HG03045 (cell line): ENCODE data around the gene CAPN13.

Experiments
- ATAC-seq: cut with Tn5 transposase; IDR thresholded peaks from one replicate; pipeline ENCODE4 v1.9.1; 2021; ENCODE audit warnings: mild to moderate bottlenecking, moderate library complexity; ENCODE audit not compliant: unreplicated experiment

Gene CAPN13

DNA sequence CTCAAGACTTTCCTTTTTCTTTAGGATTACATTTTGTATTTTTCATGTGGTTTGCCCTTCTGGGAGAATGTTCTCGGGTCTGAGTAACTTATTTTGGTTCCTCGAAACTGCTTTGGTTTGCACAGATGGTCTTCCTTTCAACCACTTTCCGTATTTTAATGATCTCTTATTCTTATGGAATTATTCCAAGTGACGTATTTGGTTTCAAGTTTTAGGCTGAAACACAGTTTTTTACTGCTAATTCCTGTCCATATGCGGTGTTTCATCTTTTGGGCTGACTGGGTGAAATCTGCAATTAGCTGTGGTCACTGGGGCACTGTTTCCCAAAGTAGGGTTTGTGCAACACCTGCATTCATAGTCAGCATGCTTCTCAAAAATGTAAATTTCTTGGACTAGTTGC is 122.7 kb downstream of the CAPN13 start:
- no peak for ATAC-seq

DNA sequence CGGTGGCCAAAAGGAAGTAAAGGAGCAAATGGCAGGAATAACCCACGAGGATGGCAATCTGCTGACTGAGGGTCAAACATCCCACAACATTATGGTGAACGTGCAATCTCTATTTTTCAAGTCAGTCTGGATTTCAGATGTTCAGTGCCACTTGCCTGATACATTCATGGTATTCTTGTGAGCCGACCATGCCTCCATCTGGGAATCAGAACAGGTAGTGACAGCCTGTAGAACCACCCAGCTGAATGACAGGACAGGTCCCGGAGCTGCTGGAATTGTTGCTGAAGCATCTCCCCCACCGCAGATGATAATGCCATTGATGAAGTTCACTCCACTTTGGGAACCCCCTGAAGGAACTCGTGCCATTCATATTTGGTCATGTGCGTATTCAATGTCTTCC is 123.2 kb downstream of the CAPN13 start:
- no peak for ATAC-seq

DNA sequence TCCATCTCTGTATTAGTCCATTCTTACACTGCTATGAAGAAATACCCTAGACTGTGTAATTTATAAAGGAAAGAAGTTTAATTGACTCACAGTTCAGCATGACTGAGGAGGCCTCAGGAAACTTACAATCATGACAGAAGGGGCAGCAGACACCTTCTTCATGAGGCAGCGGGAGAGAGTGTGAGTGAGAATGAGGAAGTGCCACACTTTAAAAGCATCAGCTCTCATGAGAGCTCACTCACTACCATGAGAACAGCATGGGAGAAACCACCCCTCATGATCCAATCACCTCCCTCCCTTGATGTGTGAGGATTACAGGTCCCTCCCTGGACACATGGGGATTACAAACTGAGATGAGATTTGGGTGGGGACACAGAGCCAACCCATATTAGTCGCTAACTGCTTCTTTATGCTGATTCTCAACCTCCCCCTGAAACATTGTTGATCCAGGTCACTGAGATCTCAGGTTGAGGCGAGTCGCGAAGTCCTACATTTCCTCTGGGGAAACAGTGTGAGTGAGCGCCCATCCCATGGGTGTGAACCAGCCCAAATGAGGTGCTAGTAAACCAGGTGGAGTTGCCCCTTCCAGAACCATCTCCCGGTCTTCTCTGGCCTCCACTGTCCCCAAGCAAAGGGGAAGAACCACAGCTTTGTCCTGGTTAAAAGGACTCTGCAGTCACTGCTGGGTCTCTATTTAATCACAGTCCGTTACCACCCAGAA is 123.8 kb downstream of the CAPN13 start:
- ATAC-seq: no peak

DNA sequence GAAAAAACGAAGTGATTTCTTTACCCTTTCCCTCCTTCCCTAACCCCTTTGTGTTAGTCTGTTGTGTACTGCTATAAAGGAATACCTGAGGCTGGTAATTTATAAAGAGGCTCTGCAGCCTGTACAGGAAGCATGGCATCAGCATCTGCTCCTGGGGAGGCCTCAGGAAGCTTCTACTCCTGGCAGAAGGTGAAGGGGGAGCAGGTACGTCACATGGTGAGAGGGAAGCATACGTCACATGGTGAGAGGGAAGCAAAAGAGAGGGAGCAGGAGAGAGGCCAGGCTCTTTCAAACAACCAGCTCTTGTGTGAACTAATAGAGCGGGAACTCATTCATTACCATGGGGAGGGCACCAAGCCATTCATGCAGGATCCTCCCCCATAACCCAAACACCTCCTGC is 126.2 kb downstream of the CAPN13 start:
- no peak for ATAC-seq

DNA sequence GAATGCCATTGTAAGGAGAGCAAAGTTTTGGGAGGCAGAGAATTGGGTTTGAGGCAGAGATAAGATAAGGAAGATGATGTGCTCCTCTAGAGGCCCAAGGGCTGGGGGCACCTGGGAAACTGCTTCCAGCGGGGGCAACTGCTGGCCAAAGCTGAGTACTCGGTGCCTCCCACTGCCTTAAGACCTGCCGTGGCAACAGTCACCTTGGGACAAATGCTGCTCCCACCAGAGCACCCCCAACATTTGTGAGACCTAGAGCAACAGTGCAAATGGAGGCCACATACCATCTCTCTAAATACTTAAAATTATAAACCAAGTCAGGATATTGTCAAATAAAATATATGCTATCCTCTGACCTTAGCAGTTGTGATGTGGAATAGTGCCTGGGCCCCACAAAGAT is 127.1 kb downstream of the CAPN13 start:
- ATAC-seq: no peak

DNA sequence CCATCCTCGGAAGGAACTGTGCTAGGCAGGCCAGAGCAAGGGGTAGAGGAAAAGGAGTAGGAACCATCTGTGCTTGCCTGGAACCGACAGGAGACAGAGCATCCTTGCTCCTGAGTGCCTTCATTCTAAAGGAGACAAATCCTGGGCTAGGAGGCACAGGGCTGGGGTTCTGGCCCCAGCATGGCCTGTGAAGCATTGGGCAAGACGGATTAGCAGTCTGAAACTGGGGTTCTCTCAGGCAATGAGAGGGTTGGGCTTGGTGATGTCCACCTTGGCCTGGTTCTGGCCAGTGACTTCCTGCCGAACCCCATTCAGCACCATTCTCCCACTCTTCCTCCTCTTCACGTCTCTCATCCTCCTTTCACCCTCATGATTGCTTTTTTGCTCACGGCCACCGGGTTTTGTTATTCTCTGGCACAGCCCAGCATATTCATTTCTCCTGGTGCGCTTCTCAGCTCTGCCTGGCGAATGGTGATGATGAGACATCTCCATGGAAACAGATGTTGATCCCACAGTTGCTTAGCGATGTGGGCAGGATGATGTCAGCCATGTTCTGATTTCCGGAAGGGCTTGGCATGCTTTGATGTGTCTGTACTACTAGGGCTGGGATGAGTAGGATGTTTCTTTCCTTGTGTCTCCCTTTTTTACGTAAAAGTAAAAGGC is 127.7 kb downstream of the CAPN13 start:
- no peak for ATAC-seq

DNA sequence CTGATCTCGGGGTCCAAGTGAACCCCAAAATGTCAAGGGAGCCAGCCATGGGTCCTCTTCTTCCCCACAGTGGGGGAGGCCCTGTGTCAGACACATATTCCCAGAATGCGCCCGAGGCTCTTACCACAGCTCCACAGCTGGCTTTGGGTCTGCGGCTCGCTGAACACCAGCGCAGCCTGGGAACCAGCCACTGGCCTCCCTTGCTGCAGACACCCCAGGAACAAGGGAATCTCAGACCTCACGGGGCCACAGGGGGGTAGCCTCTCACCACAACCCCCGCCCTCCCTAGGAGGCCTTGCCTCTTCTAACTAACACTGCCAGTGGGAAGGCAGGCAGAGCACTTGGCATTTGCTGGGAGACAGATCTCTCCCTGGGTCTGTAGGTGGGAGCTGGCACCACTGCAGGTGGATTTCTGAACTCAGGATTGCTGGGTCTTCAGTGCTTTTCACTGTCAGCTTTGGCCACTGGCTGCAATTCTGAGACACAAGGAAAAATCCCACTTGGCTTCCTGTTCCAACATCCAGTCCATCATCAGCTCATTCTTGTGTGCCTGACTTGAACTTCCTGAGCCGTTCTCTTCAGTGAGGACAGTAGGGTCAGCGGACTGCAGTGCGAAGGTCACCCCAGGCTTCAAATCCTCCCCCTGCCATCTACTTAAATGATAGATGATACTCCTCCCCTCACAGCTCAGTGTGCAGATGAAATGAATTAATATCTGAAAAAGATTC is 128.7 kb downstream of the CAPN13 start:
- ATAC-seq: no peak

DNA sequence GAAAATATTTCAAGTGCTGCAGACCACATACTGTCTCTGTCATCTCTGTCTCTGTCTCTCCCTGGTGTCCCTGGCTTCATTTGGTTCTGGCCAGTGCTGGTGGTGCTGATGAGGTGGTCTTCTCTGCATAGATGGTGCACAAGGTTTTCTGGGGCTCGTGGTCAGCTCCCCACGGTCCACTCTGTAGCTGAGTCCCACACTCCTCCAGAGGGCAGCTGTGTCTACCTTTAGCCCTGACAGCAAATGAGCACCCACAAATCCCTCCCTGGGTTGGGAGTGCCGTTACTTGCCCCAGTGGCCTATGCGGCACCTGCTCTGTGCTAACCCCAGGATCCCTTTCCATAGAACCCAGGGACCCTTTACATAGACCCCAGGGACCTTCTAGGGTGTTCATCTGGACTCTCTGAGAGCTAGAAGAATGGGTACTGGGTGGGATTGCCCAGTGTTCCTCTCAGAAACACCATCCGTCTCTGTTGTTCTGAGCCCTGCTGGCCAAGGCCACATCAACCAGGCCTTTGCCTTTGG is 129.3 kb downstream of the CAPN13 start:
- ATAC-seq: no peak

DNA sequence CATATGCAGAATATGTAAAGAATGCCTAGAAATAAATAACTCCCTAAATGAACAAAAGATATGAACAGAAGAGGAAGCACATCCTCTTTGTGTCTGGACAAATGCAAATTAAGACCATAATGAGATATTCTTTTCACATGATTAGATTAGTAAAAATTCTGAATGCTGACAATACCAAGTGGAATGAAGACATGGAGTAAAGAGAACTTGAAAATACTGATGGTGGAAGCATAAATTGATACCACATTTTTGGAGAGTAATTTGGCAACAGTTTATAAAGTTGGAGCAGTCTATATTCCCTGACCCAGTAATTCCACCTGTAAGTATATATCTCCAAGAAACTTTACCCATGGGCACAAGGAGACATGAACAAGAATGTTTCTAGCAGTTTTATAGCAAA is 130.0 kb downstream of the CAPN13 start:
- ATAC-seq: no peak

DNA sequence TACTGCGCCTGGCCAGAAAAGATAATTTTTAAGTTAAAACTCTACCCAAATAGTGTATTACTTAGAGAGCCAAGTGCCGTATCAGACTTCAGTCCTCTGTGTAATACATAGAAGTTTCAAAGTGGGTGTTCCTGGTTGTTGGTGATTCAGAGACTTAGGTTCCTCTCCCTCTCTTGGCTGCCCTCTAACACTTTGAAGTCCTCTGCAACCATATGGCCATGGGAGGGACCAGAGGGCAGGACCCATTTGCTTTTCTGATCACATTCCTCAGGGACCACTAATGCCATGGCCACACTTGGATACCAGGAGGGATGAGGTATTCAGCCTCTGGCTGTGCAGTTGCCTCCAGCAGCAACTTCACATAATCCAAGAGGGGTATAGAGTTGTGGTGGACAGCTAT is 131.5 kb downstream of the CAPN13 start:
- no peak for ATAC-seq

DNA sequence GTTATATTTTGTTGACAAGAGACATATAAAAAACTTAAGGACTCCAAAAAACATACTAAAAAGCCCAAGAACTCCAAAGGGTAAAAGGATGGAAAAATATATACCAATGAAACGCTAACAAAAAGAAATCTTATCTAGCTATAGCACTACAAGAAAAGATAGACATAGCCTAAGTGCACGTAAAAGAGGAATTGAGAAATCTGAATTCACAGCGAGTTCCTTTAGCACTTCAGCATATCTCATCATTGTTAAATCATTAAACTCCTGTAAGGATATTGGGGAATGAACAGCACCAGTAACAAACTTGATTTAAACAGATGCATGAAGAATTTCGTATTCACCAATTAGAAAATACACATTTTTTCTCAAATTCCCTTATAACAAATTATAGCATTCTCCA is 134.1 kb downstream of the CAPN13 start:
- ATAC-seq: no peak
